ENCODE data around the gene DIAPH3. TPM values are rescaled to one million over a fixed set of nuclear protein-coding genes. Genes with fewer than 3 reads are reported as not detected.

DIAPH3 gene
- total RNA-seq, 1 donor from 2014 or later, result 2.6 TPM

DNA sequence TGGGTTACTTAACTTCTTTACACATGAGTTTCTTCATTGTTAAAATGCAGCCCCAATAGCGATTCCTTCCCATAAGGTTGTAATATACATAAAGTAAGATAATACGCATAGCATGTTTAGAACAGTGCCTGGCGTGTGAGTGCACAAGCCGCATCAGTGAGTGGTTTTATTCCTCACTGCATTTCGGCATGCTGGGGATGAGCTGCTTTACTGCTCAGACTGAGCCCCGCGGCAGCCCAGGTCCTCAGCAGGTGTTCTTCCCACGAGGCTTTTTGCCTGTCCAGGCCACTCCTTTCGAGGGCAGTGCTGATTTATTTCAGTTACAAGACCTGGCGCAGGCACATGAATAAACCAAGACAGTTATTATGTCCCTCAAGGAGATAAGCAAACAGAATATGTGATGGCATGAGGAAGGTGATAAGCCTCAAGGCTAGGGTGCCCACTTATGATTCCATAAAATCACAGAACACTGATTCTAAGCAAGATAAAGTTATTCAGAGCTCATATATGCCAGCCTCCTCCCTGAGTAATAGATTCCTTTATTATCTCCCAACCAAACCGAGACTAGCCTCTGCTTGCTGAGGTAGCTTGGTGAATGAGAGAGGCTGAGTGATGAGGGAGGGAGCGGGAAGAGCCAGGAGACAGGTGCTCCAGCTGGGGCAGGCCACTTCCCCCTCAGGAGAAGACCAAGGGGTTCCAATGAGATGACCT, 505.5 kb downstream of the DIAPH3 start:
- Mint-ChIP-seq H3K27me3 (ENCODE audit: unreplicated experiment) (no peaks in the 10 kb centered on the region), H3K27ac (ENCODE audit: unreplicated experiment) (no peak overlapping the region), H3K36me3 (ENCODE audit: unreplicated experiment) (peaks cover 4% of the 10 kb centered on the region), H3K4me1 (ENCODE audit: low read depth, unreplicated experiment) (peaks cover 6% of the 10 kb centered on the region), H3K4me3 (ENCODE audit: unreplicated experiment) (no peak overlapping the region), H3K9me3 (ENCODE audit: unreplicated experiment) (no peaks in the 10 kb centered on the region)
- no peak for DNase-seq
- TF ChIP-seq, protein P1, sequence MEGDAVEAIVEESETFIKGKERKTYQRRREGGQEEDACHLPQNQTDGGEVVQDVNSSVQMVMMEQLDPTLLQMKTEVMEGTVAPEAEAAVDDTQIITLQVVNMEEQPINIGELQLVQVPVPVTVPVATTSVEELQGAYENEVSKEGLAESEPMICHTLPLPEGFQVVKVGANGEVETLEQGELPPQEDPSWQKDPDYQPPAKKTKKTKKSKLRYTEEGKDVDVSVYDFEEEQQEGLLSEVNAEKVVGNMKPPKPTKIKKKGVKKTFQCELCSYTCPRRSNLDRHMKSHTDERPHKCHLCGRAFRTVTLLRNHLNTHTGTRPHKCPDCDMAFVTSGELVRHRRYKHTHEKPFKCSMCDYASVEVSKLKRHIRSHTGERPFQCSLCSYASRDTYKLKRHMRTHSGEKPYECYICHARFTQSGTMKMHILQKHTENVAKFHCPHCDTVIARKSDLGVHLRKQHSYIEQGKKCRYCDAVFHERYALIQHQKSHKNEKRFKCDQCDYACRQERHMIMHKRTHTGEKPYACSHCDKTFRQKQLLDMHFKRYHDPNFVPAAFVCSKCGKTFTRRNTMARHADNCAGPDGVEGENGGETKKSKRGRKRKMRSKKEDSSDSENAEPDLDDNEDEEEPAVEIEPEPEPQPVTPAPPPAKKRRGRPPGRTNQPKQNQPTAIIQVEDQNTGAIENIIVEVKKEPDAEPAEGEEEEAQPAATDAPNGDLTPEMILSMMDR (IDR thresholded peaks at IDR 0.05; ENCODE audit: partially characterized antibody, unreplicated experiment), result no peak

- TF ChIP-seq, protein P1 (IDR thresholded peaks at IDR 0.05; ENCODE audit: partially characterized antibody, unreplicated experiment), result no peak
- Mint-ChIP-seq H3K9me3 (ENCODE audit: unreplicated experiment) (no peaks in the 10 kb centered on the region), H3K27me3 (ENCODE audit: unreplicated experiment) (no peaks in the 10 kb centered on the region), H3K4me1 (ENCODE audit: low read depth, unreplicated experiment) (peaks cover 4% of the 10 kb centered on the region), H3K27ac (ENCODE audit: unreplicated experiment) (no peak overlapping the region), H3K36me3 (ENCODE audit: unreplicated experiment) (no peaks in the 10 kb centered on the region), H3K4me3 (ENCODE audit: unreplicated experiment) (no peak overlapping the region)
- no peak for DNase-seq
Measured at GRCh38 chr13:59653916-59654315, 509.8 kb downstream of the DIAPH3 start.

DNA sequence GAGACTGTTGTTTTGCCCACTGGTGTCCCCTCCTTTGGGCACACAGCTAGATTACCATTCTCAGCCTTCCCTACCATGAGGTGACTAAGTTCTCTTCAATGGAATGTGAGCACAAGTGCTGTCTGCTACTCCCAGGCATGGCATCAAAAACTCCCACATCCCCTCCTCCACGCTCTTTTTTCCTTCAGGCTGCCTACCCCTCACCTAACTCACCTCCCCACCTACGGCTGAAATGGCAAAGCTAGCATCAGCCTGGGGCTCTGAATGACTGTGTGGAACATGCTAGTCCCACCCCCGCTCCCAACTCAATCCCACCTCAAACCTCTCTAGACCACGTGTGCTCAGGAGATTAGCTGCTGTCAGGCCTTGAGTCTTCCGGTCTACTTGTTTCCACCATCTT, 512.2 kb downstream of the DIAPH3 start:
- H3K27ac Mint-ChIP-seq (ENCODE audit: unreplicated experiment), result no peak overlapping the region
- H3K36me3 Mint-ChIP-seq (ENCODE audit: unreplicated experiment), result no peaks in the 10 kb centered on the region
- TF ChIP-seq, protein P1 (IDR thresholded peaks at IDR 0.05; ENCODE audit: partially characterized antibody, unreplicated experiment), result no peak
- H3K4me1 Mint-ChIP-seq (ENCODE audit: low read depth, unreplicated experiment), result no peaks in the 10 kb centered on the region
- H3K4me3 Mint-ChIP-seq (ENCODE audit: unreplicated experiment), result no peak overlapping the region
- H3K27me3 Mint-ChIP-seq (ENCODE audit: unreplicated experiment), result no peaks in the 10 kb centered on the region
- no peaks in the 10 kb centered on the region for H3K9me3 Mint-ChIP-seq (ENCODE audit: unreplicated experiment)
- DNase-seq, result no peak

- DNase-seq, result no peak
- Mint-ChIP-seq H3K36me3 (ENCODE audit: unreplicated experiment) (no peaks in the 10 kb centered on the region), H3K27me3 (ENCODE audit: unreplicated experiment) (no peaks in the 10 kb centered on the region), H3K9me3 (ENCODE audit: unreplicated experiment) (no peaks in the 10 kb centered on the region), H3K27ac (ENCODE audit: unreplicated experiment) (no peak overlapping the region), H3K4me3 (ENCODE audit: unreplicated experiment) (no peak overlapping the region), H3K4me1 (ENCODE audit: low read depth, unreplicated experiment) (no peaks in the 10 kb centered on the region)
- TF ChIP-seq, protein P1 (IDR thresholded peaks at IDR 0.05; ENCODE audit: partially characterized antibody, unreplicated experiment), result no peak
Measured at GRCh38 chr13:59643906-59644626, 519.7 kb downstream of the DIAPH3 start.

DNA sequence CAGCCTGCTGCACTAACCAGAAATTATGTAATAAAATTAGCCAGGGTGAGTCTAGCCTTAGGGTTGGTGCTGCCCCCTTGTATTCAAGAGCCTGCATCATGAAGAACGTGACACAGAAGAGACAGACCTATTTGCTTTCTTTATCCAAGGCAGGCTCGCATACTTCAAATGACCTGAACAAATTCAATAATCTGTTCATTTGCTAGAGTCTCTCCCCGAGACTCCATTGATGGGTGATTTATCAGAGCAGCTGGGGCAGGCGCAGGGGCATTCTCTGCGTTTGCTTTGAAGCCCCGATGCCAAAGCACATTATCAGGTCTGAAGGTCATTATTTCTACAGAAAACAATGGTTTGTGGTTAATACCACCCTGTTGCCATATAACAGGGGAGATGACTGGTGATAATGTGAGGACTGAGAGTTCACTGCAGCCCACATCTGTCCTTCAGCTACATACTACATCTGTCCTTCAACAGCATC, 520.3 kb downstream of the DIAPH3 start:
- Mint-ChIP-seq H3K4me3 (ENCODE audit: unreplicated experiment) (no peak overlapping the region), H3K9me3 (ENCODE audit: unreplicated experiment) (no peaks in the 10 kb centered on the region)
- TF ChIP-seq, protein P1 (IDR thresholded peaks at IDR 0.05; ENCODE audit: partially characterized antibody, unreplicated experiment), result no peak

More for the DNA sequence above, 520.3 kb downstream of the DIAPH3 start:
- no peak for DNase-seq
- Mint-ChIP-seq H3K36me3 (ENCODE audit: unreplicated experiment) (no peaks in the 10 kb centered on the region), H3K27ac (ENCODE audit: unreplicated experiment) (no peak overlapping the region), H3K27me3 (ENCODE audit: unreplicated experiment) (no peaks in the 10 kb centered on the region), H3K4me1 (ENCODE audit: low read depth, unreplicated experiment) (no peaks in the 10 kb centered on the region)
